ENCODE measurements around the gene GRM7. TPM values are rescaled to one million over a fixed set of nuclear protein-coding genes. Genes with fewer than 3 reads are reported as not detected.

Gene GRM7
- total RNA-seq, 3 donors from 2014 or later, result not detected

DNA sequence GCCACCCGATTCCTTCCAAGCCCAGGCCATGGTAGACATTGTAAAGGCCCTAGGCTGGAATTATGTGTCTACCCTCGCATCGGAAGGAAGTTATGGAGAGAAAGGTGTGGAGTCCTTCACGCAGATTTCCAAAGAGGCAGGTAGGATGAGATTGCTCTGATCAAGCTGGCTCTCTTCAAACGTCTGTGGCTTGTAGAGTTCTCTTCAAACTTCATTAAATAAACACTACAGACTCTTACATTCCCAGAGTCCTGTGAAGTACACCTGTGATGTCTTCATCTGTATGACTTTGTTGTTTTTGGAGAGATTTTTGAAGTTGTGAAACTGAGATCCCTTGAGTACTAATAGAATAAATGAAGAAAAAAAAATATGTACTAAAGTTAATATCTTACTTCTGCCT, 285.6 kb downstream of the GRM7 start:
- DNase-seq (no peak), ATAC-seq (no peak)
- H3K4me3 Mint-ChIP-seq, result no peak overlapping the region
- H3K27me3 Mint-ChIP-seq (ENCODE audit: low read depth), result no peaks in the 10 kb centered on the region
- no peaks in the 10 kb centered on the region for H3K36me3 Mint-ChIP-seq (ENCODE audit: insufficient read depth)
- no peaks in the 10 kb centered on the region for H3K9me3 Mint-ChIP-seq
- no peaks in the 10 kb centered on the region for H3K4me1 Mint-ChIP-seq (ENCODE audit: low read depth)

DNA sequence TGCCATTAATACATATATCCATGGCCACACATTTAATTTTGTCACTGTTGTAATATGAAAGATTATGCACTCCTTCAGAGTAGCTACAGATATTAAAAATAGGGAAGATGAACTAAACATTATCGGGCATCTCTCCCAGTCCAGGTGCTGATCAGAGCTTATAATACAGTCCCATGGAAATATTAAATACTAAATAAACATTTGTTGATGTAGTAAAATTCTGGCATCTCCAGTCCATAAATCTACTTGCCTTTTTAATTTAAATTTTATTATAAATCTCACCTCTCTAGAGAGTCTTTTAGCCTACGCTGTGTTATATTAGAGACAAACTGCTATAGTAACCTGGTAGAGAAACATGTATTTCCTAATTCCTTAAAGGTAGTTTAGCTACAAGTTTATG, 297.6 kb downstream of the GRM7 start:
- Mint-ChIP-seq H3K4me1 (ENCODE audit: low read depth) (no peaks in the 10 kb centered on the region), H3K9me3 (peaks cover 12% of the 10 kb centered on the region), H3K4me3 (no peak overlapping the region)

GRCh38 chr3:7160689-7161088, 299.8 kb downstream of the GRM7 start:
- H3K36me3 Mint-ChIP-seq (ENCODE audit: insufficient read depth), result no peaks in the 10 kb centered on the region
- peaks cover 16% of the 10 kb centered on the region for H3K9me3 Mint-ChIP-seq
- ATAC-seq (no peak), DNase-seq (no peak)
- H3K4me3 Mint-ChIP-seq, result no peak overlapping the region
- no peaks in the 10 kb centered on the region for H3K27me3 Mint-ChIP-seq (ENCODE audit: low read depth)
- H3K4me1 Mint-ChIP-seq (ENCODE audit: low read depth), result no peaks in the 10 kb centered on the region

More for the DNA sequence above, 297.6 kb downstream of the GRM7 start:
- Mint-ChIP-seq H3K27me3 (ENCODE audit: low read depth) (no peaks in the 10 kb centered on the region), H3K36me3 (ENCODE audit: insufficient read depth) (no peaks in the 10 kb centered on the region)
- DNase-seq (no peak), ATAC-seq (no peak)

DNA sequence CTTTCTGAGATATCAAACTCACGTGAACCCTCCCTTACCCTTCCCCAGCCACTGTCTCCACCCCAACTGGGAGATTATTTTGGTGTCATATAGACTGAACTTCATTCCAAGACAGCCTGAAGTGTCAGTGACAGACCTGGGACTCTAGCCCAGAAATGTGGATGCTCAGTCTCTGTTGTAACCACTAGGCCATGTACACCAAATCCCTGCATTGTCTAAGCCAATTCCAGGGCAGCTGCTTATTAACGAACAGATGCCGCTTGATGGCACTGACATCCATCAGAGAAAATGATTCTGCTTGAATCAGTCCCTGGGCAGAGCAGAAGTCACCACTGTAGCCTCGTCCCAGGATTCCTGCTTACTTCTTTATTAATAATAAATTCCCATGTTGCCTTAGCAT, 305.5 kb downstream of the GRM7 start:
- H3K4me1 Mint-ChIP-seq (ENCODE audit: low read depth), result no peaks in the 10 kb centered on the region
- no peaks in the 10 kb centered on the region for H3K27me3 Mint-ChIP-seq (ENCODE audit: low read depth)
- no peaks in the 10 kb centered on the region for H3K36me3 Mint-ChIP-seq (ENCODE audit: insufficient read depth)
- ATAC-seq, result no peak
- no peak overlapping the region for H3K4me3 Mint-ChIP-seq
- DNase-seq, result no peak
- peaks cover 12% of the 10 kb centered on the region for H3K9me3 Mint-ChIP-seq

GRCh38 chr3:7171493-7171892, 310.6 kb downstream of the GRM7 start:
- no peak for ATAC-seq

GRCh38 chr3:7172996-7173395, 312.1 kb downstream of the GRM7 start:
- no peaks in the 10 kb centered on the region for H3K27me3 Mint-ChIP-seq (ENCODE audit: low read depth)
- H3K4me3 Mint-ChIP-seq, result no peak overlapping the region
- H3K36me3 Mint-ChIP-seq (ENCODE audit: insufficient read depth), result no peaks in the 10 kb centered on the region
- no peak for ATAC-seq
- DNase-seq, result no peak
- no peaks in the 10 kb centered on the region for H3K9me3 Mint-ChIP-seq
- no peaks in the 10 kb centered on the region for H3K4me1 Mint-ChIP-seq (ENCODE audit: low read depth)

More at GRCh38 chr3:7171493-7171892, 310.6 kb downstream of the GRM7 start:
- Mint-ChIP-seq H3K9me3 (no peaks in the 10 kb centered on the region), H3K4me1 (ENCODE audit: low read depth) (no peaks in the 10 kb centered on the region), H3K27me3 (ENCODE audit: low read depth) (no peaks in the 10 kb centered on the region), H3K4me3 (no peak overlapping the region), H3K36me3 (ENCODE audit: insufficient read depth) (no peaks in the 10 kb centered on the region)
- DNase-seq, result no peak

- H3K9me3 Mint-ChIP-seq, result no peaks in the 10 kb centered on the region
- ATAC-seq (no peak), DNase-seq (no peak)
- H3K4me1 Mint-ChIP-seq (ENCODE audit: low read depth), result no peaks in the 10 kb centered on the region
- H3K36me3 Mint-ChIP-seq (ENCODE audit: insufficient read depth), result no peaks in the 10 kb centered on the region
- H3K27me3 Mint-ChIP-seq (ENCODE audit: low read depth), result no peaks in the 10 kb centered on the region
- H3K4me3 Mint-ChIP-seq, result no peak overlapping the region
Observed at GRCh38 chr3:7188551-7188950, 327.6 kb downstream of the GRM7 start.

GRCh38 chr3:7190095-7190494, 329.2 kb downstream of the GRM7 start:
- Mint-ChIP-seq H3K4me1 (ENCODE audit: low read depth) (no peaks in the 10 kb centered on the region), H3K36me3 (ENCODE audit: insufficient read depth) (no peaks in the 10 kb centered on the region), H3K9me3 (no peaks in the 10 kb centered on the region), H3K27me3 (ENCODE audit: low read depth) (no peaks in the 10 kb centered on the region), H3K4me3 (no peak overlapping the region)
- no peak for DNase-seq
- no peak for ATAC-seq

GRCh38 chr3:7193269-7193668, 332.4 kb downstream of the GRM7 start:
- Mint-ChIP-seq H3K27me3 (ENCODE audit: low read depth) (no peaks in the 10 kb centered on the region), H3K36me3 (ENCODE audit: insufficient read depth) (no peaks in the 10 kb centered on the region), H3K9me3 (no peaks in the 10 kb centered on the region), H3K4me1 (ENCODE audit: low read depth) (no peaks in the 10 kb centered on the region), H3K4me3 (no peak overlapping the region)
- ATAC-seq (no peak), DNase-seq (no peak)

- Mint-ChIP-seq H3K4me1 (ENCODE audit: low read depth) (no peaks in the 10 kb centered on the region), H3K4me3 (no peak overlapping the region), H3K9me3 (no peaks in the 10 kb centered on the region), H3K27me3 (ENCODE audit: low read depth) (no peaks in the 10 kb centered on the region), H3K36me3 (ENCODE audit: insufficient read depth) (no peaks in the 10 kb centered on the region)
- ATAC-seq (no peak), DNase-seq (no peak)
Observed at GRCh38 chr3:7194071-7194835, 333.3 kb downstream of the GRM7 start.

- H3K4me3 Mint-ChIP-seq, result no peak overlapping the region
- H3K36me3 Mint-ChIP-seq (ENCODE audit: insufficient read depth), result no peaks in the 10 kb centered on the region
- DNase-seq, result no peak
- no peaks in the 10 kb centered on the region for H3K9me3 Mint-ChIP-seq
- H3K4me1 Mint-ChIP-seq (ENCODE audit: low read depth), result no peaks in the 10 kb centered on the region
- no peak for ATAC-seq
- H3K27me3 Mint-ChIP-seq (ENCODE audit: low read depth), result no peaks in the 10 kb centered on the region
Observed at GRCh38 chr3:7195934-7196333, 335.0 kb downstream of the GRM7 start.

DNA sequence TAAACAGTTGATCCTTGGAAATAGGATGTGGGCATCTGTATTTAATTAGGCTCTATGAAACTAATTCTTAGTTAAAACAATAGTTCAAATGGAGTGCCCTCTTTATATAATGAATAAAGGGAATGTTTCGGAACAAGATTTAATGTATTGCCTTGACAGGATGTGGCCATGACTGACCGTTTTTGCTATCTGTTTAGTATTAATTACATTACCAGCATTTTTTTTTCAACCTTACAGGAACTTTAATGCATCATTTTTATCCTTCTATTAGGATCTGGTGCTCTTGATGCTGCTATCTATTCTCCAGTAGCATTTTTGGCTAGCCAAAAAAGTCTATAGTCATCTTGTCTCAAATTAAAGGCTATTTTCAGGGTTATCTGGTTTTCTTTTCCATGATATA, 340.9 kb downstream of the GRM7 start:
- Mint-ChIP-seq H3K27me3 (ENCODE audit: low read depth) (no peaks in the 10 kb centered on the region), H3K36me3 (ENCODE audit: insufficient read depth) (no peaks in the 10 kb centered on the region), H3K4me1 (ENCODE audit: low read depth) (peaks cover 2% of the 10 kb centered on the region), H3K4me3 (no peak overlapping the region), H3K9me3 (no peaks in the 10 kb centered on the region)
- DNase-seq, result no peak
- ATAC-seq, result no peak

DNA sequence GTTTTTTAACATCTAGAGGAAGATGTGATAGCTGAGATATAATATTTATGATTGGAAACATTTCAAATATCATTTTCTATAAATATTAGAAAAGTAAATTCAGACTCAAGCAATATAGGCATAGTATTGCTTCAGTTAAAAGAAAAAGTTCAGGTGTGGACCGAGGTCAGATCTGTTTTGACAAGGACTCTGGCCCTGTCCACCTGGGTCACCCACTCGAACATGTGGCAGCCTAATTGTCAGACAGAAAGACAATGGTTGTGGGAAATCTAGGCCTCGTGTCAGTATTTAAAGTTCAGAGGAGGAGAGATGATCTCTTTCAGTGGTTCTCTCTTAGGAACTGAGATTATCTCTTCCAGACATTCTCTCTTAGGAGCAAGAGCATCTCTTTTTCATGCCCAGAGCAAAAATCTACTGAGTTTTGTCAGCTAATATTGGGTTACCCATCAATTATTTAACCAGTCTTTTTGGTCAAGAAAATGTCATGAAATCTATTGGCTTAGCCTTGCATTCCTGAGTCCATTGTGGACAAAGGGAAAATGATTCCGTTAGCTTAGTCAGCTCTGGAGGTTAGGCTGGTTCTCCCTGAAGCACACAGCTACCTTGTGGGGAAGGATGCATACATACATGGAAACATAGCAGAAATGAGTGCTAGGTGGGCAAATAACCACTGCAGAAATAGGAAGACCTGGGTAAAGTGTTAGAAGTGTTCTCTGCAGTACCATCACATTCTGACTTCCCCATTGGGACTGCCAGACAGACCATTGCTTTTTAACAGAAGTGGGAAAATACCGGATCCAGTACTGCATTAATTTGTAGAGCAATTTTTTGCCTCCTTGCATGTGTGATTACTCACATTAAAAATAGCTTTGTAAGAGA, 343.3 kb downstream of the GRM7 start:
- no peak for DNase-seq
- no peaks in the 10 kb centered on the region for H3K27me3 Mint-ChIP-seq (ENCODE audit: low read depth)

GRCh38 chr3:7204848-7205156, 343.9 kb downstream of the GRM7 start:
- ATAC-seq, result no peak
- Mint-ChIP-seq H3K9me3 (no peaks in the 10 kb centered on the region), H3K27me3 (ENCODE audit: low read depth) (no peaks in the 10 kb centered on the region), H3K4me1 (ENCODE audit: low read depth) (peaks cover 2% of the 10 kb centered on the region), H3K4me3 (no peak overlapping the region), H3K36me3 (ENCODE audit: insufficient read depth) (no peaks in the 10 kb centered on the region)
- no peak for DNase-seq

More for the DNA sequence above, 343.3 kb downstream of the GRM7 start:
- Mint-ChIP-seq H3K36me3 (ENCODE audit: insufficient read depth) (no peaks in the 10 kb centered on the region), H3K4me3 (no peak overlapping the region), H3K9me3 (no peaks in the 10 kb centered on the region), H3K4me1 (ENCODE audit: low read depth) (peaks cover 2% of the 10 kb centered on the region)
- ATAC-seq, result no peak

DNA sequence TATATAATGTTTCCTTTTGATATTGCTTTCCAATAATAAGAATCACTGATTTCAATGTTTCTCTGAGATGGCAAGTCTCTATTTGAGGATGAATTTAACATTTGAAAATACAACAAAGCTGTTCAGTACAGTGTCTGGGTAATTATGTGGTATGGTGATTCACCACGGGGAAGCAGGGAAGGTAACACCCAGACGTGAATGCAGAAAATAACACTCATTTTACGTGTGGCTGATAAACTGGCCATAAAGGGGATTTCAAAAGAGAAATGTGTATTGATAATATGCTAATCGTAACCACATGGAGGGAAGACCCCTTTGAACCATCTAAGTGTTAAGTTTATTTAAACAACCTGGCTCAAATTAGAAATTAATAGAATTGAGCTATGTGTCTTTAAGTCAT, 344.6 kb downstream of the GRM7 start:
- no peak overlapping the region for H3K4me3 Mint-ChIP-seq
- no peaks in the 10 kb centered on the region for H3K9me3 Mint-ChIP-seq
- no peak for ATAC-seq
- no peaks in the 10 kb centered on the region for H3K36me3 Mint-ChIP-seq (ENCODE audit: insufficient read depth)
- H3K4me1 Mint-ChIP-seq (ENCODE audit: low read depth), result peaks cover 2% of the 10 kb centered on the region
- no peak for DNase-seq
- no peaks in the 10 kb centered on the region for H3K27me3 Mint-ChIP-seq (ENCODE audit: low read depth)

Data from activated T-cell treated with anti-CD3 and anti-CD28 coated beads, Interleukin-2, amount 50 U/mL, for 4 hours (primary cell).